BE2C (cell line): Measurements from ENCODE around the gene EIF4G3.

Source experiments
- DNase-seq: peaks from one replicate; pipeline ENCODE4 v3.0.0-alpha.2; 2020
- H3K27me3 ChIP-seq: fragments of 250-450 bp; sonication (Bioruptor Pico); 2 replicates; pipeline ENCODE4 v1.5.1; 2020; ENCODE audit warnings: mild to moderate bottlenecking
- H3K36me3 ChIP-seq: fragments of 250-450 bp; sonication (Bioruptor Pico); 2 replicates; pipeline ENCODE4 v1.5.1; 2020; ENCODE audit warnings: mild to moderate bottlenecking
- H3K4me1 ChIP-seq: fragments of 250-450 bp; sonication (Bioruptor Pico); 2 replicates; pipeline ENCODE4 v1.5.1; 2020
- H3K4me3 ChIP-seq: 2 replicates; pipeline ENCODE4 v1.5.1; 2011; ENCODE audit warnings: low read depth, low read length
- H3K9me3 ChIP-seq: fragments of 250-450 bp; sonication (Bioruptor Pico); 2 replicates; pipeline ENCODE4 v1.5.1; 2020
- TF ChIP-seq, protein P1 (sequence below): IDR thresholded peaks from 2 replicates; pipeline ENCODE4 v1.5.1; 2012; ENCODE audit warnings: mild to moderate bottlenecking, low read depth, low read length

EIF4G3 gene

DNA sequence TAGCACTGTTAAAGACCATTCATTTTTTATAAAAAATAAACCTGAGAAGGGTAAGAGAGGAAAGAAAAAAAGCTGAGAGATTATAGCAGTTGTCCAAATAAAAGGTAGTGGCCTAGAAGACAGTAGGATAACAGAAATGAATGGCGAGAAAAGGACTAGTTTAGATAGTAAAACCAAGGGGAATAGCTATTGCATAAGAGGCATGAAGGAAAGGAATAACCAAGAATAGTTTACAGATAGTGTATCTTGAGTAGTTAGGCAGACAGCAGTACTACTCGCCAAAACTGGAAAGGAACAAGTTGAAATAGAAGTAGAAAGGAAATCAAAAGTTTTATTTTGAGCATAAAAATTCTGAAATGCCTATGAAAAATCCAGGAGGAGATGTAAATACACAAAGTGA lies 70.5 kb downstream of the EIF4G3 start:
- Histone ChIP-seq H3K9me3 (no peaks in the 10 kb centered on the region), H3K4me1 (no peaks in the 10 kb centered on the region), H3K27me3 (no peaks in the 10 kb centered on the region), H3K36me3 (no peaks in the 10 kb centered on the region), H3K4me3 (no peak overlapping the region)
- TF ChIP-seq, protein P1, sequence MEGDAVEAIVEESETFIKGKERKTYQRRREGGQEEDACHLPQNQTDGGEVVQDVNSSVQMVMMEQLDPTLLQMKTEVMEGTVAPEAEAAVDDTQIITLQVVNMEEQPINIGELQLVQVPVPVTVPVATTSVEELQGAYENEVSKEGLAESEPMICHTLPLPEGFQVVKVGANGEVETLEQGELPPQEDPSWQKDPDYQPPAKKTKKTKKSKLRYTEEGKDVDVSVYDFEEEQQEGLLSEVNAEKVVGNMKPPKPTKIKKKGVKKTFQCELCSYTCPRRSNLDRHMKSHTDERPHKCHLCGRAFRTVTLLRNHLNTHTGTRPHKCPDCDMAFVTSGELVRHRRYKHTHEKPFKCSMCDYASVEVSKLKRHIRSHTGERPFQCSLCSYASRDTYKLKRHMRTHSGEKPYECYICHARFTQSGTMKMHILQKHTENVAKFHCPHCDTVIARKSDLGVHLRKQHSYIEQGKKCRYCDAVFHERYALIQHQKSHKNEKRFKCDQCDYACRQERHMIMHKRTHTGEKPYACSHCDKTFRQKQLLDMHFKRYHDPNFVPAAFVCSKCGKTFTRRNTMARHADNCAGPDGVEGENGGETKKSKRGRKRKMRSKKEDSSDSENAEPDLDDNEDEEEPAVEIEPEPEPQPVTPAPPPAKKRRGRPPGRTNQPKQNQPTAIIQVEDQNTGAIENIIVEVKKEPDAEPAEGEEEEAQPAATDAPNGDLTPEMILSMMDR: no peak
- DNase-seq: no peak

DNA sequence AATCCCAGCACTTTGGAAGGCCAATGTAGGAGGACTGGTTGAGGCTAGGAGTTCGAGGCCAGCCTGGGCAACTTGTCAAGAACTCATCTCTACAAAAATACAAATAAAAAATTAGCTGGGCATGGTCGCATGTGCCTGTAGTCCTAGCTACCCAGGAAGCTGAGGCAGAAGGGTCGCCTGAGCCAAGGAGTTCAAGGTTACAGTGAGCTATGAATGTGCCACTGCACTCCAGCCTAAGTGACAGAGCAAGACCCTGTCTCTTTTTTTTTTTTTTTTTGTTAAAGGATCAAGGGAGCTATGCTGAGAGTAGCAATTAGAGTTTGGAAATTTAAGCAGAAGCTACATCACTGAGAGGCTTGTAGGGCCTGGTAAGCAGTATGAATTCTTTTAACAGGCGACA lies 70.9 kb downstream of the EIF4G3 start:
- H3K9me3 ChIP-seq: no peaks in the 10 kb centered on the region
- DNase-seq: no peak
- H3K4me3 ChIP-seq: no peak overlapping the region
- no peaks in the 10 kb centered on the region for H3K4me1 ChIP-seq
- H3K27me3 ChIP-seq: no peaks in the 10 kb centered on the region
- TF ChIP-seq, protein P1: no peak
- no peaks in the 10 kb centered on the region for H3K36me3 ChIP-seq

DNA sequence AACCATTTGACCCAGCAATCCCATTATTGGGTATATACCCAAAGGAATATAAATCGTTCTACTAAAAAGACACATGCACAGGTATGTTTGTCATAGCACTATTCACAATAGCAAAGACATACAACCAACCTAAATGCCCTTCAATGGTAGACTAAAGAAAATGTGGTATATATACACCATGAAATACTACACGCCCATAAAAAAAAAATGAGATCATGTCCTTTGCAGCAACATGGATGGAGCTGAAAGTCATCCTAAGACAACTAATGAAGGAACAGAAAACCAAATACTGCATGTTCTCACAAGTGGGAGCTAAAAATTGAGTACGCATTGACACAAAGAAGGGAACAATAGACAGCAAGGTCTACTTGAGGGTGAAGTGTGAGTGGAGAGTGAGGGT lies 72.0 kb downstream of the EIF4G3 start:
- H3K9me3 ChIP-seq: no peaks in the 10 kb centered on the region
- H3K27me3 ChIP-seq: no peaks in the 10 kb centered on the region
- TF ChIP-seq, protein P1: no peak
- no peaks in the 10 kb centered on the region for H3K36me3 ChIP-seq
- no peak for DNase-seq
- H3K4me1 ChIP-seq: no peaks in the 10 kb centered on the region
- H3K4me3 ChIP-seq: no peak overlapping the region

DNA sequence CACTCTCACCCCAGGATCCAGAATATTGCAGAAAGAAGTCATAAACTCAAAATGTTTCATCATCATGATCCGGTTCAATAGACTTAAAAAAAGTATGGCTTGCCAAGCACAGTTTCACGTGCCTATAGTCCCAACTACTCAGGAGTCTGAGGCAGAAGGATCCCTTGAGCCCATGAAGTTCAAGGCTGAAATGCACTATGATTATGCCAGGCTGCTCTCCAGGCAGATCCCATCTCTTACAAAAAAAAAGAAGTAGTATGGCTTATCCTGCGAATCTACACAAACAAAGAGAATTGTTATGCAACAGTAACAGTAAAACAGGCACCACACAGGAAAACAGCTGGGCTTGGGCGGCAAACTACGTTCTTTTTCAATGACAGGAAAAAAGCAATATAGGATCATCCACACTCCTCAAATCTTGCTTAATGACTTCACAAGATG lies 76.2 kb downstream of the EIF4G3 start:
- Histone ChIP-seq H3K36me3 (no peaks in the 10 kb centered on the region), H3K4me1 (no peaks in the 10 kb centered on the region), H3K9me3 (no peaks in the 10 kb centered on the region), H3K27me3 (no peaks in the 10 kb centered on the region), H3K4me3 (no peak overlapping the region)
- TF ChIP-seq, protein P1: no peak
- DNase-seq: no peak

DNA sequence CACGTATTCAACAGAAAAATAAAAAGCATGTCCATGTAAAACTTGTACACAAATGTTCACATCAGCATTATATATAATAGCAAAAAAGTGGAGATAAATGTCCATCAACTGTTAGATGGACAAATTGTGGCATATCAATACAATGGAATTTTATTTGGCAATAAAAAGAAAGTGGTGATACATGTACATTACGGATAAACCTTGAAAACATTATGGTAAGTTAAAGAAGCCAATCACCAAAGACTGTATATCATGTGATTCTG lies 76.9 kb downstream of the EIF4G3 start:
- DNase-seq: no peak
- TF ChIP-seq, protein P1: no peak

DNA sequence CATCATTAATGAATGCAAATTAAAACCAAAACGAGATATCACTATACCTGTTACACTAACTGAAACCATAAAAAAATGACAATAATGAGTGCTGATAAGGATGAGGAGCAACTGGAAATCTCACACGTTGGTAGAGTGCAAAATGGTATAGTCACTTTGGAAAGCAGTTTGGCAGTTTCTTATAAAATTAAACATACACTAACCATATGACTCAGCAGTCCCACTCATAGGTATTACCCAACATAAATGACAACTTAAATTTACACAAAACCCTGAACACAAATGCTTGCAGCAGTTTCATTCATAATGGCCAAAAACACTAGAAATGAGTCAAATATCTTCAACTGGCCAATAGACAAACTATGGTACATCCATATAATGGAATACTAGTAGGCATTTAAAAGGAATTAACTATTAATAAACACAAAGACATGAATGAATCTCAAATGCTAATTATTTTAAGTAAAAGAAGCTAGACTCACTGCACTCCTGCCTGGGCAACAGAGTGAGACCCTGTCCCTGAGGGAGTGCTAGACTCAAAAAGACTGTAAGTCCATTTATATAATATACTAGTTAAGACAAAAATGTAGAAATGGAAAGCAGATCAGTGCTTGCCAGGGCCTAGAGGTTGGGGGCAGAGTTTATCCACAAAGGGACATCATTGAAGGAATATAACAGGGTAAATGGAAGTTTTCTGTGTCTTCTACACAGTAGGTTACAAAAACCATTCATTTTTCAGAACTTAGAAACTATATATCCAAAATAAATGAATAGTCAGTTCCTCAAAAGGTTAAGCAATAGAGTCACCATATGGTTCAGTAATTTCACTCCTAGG lies 77.4 kb downstream of the EIF4G3 start:
- TF ChIP-seq, protein P1: no peak
- Histone ChIP-seq H3K36me3 (no peaks in the 10 kb centered on the region), H3K4me1 (no peaks in the 10 kb centered on the region), H3K9me3 (no peaks in the 10 kb centered on the region), H3K4me3 (no peak overlapping the region), H3K27me3 (no peaks in the 10 kb centered on the region)
- no peak for DNase-seq

More for the DNA sequence above, 76.9 kb downstream of the EIF4G3 start:
- Histone ChIP-seq H3K4me1 (no peaks in the 10 kb centered on the region), H3K4me3 (no peak overlapping the region), H3K36me3 (no peaks in the 10 kb centered on the region), H3K27me3 (no peaks in the 10 kb centered on the region), H3K9me3 (no peaks in the 10 kb centered on the region)
